IPS-18c (cell line): ENCODE results near the gene TRAPPC12.

Experiments used
- H3K4me3 ChIP-seq: 2 replicates; pipeline ENCODE4 v1.7.0; 2013; ENCODE audit warnings: low read depth, mild to moderate bottlenecking, low read length, moderate library complexity; ENCODE audit not compliant: insufficient read depth
- H3K9me3 ChIP-seq: one replicate; pipeline ENCODE4 v1.6.1; 2013; ENCODE audit warnings: mild to moderate bottlenecking, low read length, moderate library complexity; ENCODE audit not compliant: control insufficient read depth, insufficient read depth

Gene TRAPPC12

DNA sequence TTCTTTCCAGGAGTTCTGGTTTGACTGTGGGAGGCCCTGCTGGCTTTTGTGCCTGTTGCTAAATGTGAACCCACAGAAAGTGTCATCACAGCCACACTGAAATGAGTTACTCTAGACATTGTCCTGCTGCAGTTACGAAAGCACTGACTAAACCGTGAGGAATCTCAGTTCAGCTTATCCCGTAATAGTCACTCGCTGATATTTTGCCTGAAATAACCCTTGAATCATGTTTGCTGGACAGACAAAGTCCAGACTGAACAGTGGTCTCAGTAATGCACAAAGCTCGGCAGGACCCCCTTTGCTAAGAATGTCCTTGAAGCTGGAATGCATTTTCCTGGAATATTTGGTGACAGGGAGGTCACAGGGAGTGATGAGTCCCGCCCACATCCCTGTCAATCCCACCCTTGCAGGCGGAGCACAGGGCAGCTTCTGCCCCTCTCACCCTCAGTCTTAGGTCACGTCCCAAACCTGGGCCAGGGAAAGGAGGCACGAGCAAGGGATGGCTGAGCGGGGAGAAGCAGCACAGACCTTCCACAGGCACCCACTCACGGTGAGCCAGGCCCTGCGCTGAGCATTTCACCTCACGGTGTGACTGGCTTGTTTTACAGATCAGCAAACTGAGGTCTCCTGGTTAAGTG is 86.5 kb downstream of the TRAPPC12 start:
- H3K4me3 ChIP-seq: no peak overlapping the region
- H3K9me3 ChIP-seq: no peaks in the 10 kb centered on the region

DNA sequence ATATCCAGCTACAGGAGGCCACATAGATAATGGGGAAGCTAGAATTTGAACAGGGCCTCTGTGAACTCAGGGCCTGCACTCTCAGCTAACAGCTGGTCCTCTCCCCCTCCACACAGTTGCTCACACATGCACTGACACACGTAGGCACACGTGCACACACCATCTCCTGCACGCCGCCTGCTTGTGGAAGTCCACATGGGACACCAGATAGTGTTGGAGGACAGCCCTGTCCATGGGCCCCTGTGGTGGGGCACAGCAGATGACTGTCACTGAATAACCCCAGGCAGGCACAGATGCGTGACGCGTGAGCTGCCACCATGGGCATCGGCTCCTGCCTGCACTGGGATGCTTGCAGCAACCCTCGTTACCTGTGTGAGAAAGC is 87.0 kb downstream of the TRAPPC12 start:
- H3K9me3 ChIP-seq: no peaks in the 10 kb centered on the region
- H3K4me3 ChIP-seq: no peak overlapping the region

DNA sequence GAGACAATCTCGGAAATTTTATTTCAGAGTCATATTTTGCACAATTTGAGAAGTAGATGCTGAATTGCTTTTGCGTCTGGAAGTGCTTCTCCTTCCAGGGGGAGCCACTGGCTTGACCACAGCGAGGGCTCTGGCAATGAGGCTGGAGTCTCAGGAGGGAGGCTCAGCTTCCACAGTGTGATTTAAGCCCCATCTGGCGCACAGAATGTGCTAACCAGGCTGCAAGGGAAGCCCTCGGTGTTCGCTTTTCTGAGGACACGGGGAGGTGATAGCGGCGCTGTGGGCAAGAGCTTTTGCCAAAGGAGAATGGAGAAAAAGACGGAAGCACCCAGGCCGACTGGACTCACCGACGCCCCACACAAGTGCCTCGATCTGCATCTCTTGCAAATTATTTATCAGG is 87.5 kb downstream of the TRAPPC12 start:
- Histone ChIP-seq H3K9me3 (no peaks in the 10 kb centered on the region), H3K4me3 (no peak overlapping the region)

DNA sequence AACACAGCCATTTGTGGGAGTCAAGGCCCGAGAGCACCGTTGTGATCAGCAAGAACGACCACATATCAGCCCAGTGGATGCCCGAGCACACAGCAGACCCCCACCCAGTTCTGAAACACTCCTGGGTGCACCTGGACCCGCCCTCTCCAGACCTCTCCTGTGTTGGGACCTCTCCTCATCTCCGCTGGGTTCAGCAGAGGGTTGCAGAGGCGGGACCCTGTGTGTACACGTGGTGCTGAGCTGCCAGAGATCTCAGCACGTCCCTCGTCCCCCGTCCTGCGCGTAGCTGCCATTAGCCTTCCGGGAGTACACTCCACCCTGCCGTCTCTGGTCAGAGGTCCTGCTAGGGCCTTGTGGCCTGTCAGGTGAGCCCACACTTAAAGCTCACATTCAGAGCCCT is 88.2 kb downstream of the TRAPPC12 start:
- Histone ChIP-seq H3K9me3 (no peaks in the 10 kb centered on the region), H3K4me3 (no peak overlapping the region)

DNA sequence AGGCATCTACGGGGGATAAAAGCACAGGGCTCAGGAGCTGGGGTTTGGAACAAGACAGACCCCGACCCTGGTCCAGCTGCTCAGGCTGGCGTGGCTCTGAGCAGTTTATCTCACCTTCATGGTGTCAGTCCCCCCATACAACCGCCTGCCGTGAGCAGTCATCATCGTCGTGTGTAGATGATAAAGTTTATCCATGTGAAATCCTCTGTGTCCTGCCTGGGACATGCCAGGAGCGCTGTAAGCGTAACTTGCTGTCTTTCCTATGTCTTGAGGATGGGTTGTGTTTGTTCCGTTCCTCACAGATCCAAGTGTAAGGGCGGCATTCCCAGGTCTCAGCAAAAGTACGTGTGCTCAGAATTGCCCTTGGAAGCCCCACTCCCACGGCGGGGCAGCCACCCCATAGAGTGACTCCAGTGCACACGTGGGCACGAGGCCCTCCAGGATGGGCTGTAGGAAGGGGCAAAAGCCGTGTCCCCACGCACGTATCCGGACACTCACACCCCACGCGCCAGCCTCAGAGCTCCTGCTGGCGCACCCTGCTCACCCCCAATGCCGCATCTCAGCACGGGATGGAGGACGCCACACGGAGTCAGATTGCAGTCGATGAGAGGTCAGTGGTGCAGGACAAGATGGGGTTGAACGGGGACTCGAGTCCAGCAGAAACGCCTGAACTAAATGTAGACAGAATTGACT is 88.9 kb downstream of the TRAPPC12 start:
- H3K4me3 ChIP-seq: no peak overlapping the region
- no peaks in the 10 kb centered on the region for H3K9me3 ChIP-seq

DNA sequence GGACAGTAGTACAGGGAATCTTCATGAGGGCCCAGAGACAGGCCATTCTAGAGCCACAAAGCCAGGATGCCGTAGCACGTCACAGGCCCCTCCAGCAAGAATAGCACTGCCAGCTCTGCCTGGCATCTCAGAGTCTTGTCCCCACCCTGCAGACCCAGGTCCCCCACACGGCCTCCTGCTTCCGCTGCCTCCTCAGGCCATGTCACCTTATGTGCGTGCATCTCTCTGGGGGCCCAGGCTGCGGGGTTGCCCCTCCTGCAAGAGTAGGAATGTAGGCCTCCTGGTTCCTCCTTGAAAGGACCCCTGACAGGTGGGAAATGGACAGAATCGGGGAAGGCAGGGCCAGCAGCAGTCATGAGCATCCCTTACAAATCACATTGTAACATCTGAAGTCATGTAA is 90.0 kb downstream of the TRAPPC12 start:
- Histone ChIP-seq H3K9me3 (no peaks in the 10 kb centered on the region), H3K4me3 (no peak overlapping the region)

DNA sequence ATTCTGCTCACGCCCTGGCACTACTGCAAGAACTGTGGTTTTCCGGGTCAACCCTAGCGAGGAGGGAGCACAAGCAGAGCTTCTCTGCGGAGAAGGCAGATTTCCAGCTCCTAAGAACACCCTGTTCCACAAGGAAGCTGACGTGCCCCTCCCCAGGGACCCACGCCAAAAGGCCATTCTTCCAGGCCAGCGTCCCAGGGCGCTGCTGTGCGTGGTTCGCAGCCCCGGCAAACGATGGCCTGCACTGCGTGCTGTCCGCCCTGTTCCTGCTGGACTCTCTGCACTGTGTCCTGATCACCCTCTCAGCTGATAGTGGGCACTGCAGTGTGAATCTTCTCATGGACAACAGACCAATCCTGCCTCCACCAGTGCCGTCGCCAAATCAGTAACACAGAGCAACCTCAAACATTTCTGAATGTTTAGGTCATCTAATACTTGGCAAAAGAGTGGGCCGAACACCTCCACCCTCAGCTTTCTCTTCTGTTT is 90.7 kb downstream of the TRAPPC12 start:
- H3K4me3 ChIP-seq: no peak overlapping the region
- no peaks in the 10 kb centered on the region for H3K9me3 ChIP-seq

DNA sequence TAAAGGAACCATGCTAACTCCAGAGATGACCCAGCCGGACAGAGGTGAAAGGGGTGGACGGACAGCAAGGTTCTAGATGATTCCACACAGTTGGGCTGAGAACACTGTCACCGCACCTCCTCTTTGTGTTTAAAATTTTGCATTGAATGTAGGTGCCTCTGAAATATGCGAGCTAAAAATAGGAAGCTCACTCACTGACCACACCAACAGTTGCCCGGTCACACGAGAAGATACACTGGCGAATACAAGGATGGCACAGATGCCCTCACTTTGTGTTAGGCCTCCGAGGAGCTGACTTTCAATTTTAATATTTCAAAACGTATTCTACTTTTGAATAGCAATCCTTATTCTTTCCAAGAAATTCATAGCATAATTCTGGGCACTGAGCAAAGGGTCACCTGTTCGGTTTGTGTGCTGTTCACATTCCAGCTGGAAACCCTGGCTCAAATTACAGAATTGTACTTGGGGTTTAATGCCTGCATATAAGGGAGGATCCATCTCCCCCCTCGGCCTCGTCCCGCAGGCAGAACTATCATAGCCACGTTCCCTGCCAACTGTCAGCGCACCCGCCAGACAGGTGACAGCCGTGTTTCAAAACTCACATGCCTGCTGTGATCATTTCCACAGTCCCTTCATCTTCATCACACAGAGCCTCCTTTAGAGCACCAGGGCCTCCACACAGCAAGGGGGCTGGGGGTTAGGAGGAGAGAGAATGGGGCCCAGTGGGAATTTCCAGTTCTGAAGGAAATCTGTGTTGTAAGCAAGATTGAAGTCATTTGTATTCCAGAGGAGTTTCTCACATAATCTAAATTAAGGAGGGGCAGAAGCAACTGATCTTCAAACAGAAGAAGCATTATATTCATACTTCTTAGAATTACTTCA is 91.6 kb downstream of the TRAPPC12 start:
- H3K9me3 ChIP-seq: no peaks in the 10 kb centered on the region
- no peak overlapping the region for H3K4me3 ChIP-seq

DNA sequence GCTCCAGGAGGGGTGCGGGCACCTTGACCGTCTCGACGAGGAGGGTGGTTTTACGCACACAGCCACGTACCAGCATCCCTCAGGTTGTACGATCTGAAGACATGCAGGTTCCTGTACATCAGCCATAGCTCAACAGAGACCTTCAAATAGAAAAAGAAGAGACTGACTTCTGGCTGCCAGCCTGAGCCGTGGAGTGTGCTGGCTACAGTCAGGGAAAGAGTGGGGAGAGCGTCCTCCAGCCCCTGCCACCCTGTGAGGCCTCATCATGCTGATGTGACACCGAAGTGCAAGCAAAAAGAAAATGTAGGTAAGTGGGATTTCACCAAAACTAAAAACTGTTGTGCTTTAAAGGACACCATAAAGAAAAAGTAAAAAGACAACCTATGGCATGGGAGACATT is 92.8 kb downstream of the TRAPPC12 start:
- no peaks in the 10 kb centered on the region for H3K9me3 ChIP-seq

DNA sequence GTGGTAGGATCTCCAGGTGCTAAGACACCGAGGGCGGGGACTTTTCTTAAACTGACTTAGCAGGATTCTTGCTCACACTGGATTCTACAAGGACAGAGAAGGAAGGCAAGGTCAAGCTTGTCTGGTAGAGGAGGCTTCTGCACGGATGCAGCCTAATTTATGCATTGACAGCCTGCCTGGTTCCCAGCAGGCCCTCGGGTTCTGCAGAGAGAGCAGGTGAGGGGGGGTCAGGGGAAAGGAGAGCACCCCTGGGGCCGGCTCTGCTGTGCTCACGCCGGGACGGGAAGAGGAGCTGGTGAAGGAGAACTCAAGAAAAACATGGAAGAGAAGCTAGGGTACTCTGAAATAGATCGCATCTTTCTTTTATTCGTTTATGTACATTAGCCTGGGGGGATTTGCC is 93.5 kb downstream of the TRAPPC12 start:
- H3K9me3 ChIP-seq: no peaks in the 10 kb centered on the region
- H3K4me3 ChIP-seq: no peak overlapping the region

More for the DNA sequence above, 92.8 kb downstream of the TRAPPC12 start:
- H3K4me3 ChIP-seq: no peak overlapping the region

DNA sequence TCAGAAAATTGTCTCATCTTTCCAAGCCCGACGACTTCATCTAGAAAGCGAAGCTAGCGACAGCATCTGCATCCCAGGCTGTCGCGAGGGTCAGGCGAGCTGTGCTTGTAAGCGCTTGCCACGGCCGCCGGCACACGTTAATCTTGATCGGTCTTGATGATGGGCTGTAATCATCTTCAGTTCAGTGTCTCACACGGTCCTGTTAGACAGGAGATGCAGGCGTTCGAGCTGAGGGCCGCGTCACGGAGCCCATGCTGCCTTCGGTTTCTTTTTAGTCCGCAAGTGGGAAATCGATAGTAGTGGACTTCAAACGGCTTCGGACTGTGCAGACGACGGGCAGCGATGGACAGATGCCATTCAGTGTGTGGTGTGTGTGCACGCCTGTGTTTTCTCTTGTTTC is 96.3 kb downstream of the TRAPPC12 start:
- H3K4me3 ChIP-seq: no peak overlapping the region
- H3K9me3 ChIP-seq: no peaks in the 10 kb centered on the region

DNA sequence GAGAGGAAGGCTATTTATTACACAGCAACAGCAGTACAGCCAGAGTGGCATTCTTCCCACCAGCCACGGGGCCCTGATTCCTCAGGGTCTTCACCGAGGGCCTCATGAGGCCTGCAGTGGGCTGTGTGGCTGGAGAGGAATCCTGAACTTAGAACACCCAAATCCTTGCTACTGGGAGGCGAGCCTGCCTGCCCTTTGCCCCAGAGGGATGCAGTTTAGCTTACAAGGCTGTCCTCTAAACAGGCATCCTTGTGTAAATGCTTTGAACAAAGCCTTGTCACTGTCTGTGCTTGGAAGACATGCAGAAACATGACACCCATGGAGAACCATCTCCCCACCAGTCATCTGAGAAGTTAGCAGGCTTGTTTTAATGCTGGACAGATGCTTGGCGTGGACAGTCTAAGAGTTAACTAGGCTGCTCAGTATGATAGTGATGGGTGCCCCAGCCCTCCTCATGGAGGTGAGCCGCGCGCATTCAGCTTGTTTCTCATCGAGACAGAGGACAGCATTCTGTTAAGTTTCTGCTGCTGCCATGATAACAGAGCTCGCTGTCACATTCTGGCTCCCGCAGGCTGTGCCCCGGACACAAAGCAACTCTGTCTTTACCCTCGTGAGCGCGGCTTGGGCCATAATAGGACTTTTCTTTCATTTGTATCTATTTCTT is 97.0 kb downstream of the TRAPPC12 start:
- H3K9me3 ChIP-seq: no peaks in the 10 kb centered on the region
- no peak overlapping the region for H3K4me3 ChIP-seq

DNA sequence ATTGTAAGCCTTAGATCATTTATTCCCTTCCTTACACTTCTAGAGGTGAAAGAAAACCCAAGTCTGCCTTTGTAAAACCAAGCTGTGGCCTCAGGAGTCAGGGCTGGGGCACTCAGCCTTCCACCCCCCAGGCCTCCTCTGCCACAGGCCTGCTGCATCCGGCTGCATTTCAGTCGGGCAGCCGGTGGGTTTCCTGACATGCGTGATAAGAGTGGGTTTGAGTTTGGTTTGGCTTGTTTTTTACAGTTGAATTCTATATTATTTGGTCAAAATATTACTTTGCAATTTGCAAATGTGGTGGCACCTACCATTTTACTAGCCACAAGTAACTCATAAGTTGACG is 97.5 kb downstream of the TRAPPC12 start:
- Histone ChIP-seq H3K9me3 (no peaks in the 10 kb centered on the region), H3K4me3 (no peak overlapping the region)

DNA sequence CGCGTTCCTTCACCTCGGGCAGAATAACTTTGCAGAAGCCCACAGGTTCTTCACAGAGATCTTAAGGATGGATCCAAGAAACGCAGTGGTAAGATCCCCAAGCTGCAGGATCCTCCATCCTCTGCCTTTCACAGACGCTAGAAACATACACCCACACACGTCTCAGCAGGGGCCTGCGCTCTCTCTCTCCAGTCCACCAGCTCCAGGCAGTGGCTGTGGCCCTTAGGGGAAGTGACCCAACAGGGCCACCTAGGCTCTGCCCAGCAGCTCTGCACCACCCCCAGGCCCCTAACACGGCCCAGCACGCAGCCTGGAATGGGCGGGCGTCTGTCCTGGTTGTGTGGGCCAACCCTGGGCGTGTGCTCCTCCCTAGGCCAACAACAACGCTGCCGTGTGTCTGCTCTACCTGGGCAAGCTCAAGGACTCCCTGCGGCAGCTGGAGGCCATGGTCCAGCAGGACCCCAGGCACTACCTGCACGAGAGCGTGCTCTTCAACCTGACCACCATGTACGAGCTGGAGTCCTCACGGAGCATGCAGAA is 99.4 kb downstream of the TRAPPC12 start:
- Histone ChIP-seq H3K9me3 (peaks cover 4% of the 10 kb centered on the region), H3K4me3 (no peak overlapping the region)

DNA sequence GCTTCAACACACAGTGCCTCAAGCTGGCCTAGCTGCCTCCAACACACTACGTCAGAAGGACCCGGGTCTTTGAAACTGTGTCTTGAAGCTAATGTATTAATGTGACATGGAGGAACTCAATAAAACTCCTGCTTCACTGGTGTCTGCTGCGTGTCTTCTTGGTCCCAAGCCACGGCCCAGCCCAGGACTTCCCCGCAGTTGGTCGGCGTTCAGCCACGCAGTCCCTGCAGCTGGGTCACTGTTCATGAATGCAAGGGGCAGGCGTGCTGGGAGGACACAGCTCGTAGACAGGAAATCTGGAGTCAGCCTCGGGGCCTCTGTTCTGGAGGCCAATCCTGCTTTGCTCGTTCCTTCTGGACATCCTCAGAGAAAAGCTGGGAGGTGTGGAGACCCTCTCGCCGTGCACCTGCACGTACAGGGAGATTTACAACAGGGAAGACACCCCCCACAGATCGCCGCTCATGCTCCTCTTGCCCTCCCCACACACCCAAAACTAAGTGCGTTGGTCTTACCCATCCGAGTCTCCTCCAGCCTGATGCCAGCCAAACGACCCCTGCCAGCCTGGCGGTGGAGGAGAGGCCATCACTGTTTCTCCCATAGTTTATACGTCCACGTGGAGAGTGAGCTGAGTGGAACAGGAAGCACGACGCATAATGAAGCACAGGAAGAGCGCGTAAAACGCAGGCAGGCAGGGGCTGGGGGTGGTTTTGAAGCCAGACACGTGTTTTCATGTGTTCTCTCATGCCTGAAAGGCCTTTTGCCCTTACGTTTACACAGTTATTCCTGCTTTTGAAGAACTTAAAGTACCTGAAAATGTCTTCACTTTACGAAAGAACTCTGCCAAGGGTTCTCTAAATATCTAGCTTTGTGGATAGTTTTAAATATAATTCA is 100.2 kb downstream of the TRAPPC12 start:
- H3K4me3 ChIP-seq: no peak overlapping the region
- peaks cover 4% of the 10 kb centered on the region for H3K9me3 ChIP-seq

DNA sequence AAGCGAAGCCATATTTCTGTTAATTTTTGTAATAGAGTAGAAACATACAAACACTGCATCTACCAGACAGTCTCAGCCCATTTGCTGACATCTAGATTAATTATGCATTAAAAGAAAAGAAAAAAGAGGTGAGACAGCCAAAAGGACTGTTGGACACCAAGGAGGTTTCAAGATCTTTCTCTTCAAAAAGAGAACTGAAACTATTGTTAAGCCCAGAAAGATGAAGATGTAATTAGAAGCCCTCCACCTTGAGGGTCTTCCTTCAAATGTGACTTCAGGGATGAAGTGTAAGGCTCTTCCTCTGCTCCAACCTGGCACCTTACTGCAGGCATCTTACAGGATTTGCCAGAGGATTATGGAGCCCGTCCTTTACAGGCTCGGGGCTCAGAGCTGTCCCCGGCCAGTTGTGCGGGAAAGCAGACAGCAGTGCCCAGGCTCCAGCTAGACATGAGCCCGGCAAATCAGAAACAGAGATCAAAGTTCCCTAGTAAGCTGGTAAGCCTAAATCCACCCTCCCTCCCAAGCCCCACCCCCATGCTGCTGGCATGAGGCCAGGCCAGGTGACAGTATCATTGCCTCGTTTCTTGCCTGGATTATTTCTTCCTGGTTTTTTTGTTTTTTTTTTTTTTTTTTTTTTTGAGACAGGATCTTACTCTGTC is 101.0 kb downstream of the TRAPPC12 start:
- peaks cover 4% of the 10 kb centered on the region for H3K9me3 ChIP-seq
- H3K4me3 ChIP-seq: no peak overlapping the region
